ENCODE results near the gene TMF1. TPM values are rescaled to one million over a fixed set of nuclear protein-coding genes. Genes with fewer than 3 reads are reported as not detected.

Gene TMF1
- polyA plus RNA-seq, 1 of the 3 experiments (the other 2 are of a cell fraction), result 3.2 TPM

GRCh38 chr3:69011096-69011730 lies 40.9 kb downstream of the TMF1 start (continued):
- TF ChIP-seq REST (IDR thresholded peaks at IDR 0.05; ENCODE audit: low read depth, low read length) (no peak), CTCF (IDR thresholded peaks at IDR 0.05) (no peak), EZH2phosphoT487 (IDR thresholded peaks at IDR 0.05; ENCODE audit: borderline replicate concordance, low read depth) (no peak), FOXJ3 (CRISPR knock-in tag; IDR thresholded peaks at IDR 0.05) (no peak), TAF1 (IDR thresholded peaks at IDR 0.05; ENCODE audit: borderline replicate concordance, low read depth, low read length) (no peak)
- TF ChIP-seq, protein P1, sequence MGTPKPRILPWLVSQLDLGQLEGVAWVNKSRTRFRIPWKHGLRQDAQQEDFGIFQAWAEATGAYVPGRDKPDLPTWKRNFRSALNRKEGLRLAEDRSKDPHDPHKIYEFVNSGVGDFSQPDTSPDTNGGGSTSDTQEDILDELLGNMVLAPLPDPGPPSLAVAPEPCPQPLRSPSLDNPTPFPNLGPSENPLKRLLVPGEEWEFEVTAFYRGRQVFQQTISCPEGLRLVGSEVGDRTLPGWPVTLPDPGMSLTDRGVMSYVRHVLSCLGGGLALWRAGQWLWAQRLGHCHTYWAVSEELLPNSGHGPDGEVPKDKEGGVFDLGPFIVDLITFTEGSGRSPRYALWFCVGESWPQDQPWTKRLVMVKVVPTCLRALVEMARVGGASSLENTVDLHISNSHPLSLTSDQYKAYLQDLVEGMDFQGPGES (IDR thresholded peaks at IDR 0.05; ENCODE audit: low read depth, low read length), result no peak

- H3K27me3 ChIP-seq (ENCODE audit: insufficient read depth), result no peaks in the 10 kb centered on the region
- no peak for DNase-seq
- H3K79me2 ChIP-seq (ENCODE audit: insufficient read depth), result peaks cover 3% of the 10 kb centered on the region; the same call in 1 of the 2 replicates
- no peaks in the 10 kb centered on the region for H3K9me3 ChIP-seq
- H3K36me3 ChIP-seq (replicated peaks in 1 of 2; ENCODE audit: control insufficient read depth in 1 of 2, insufficient read depth in 2 of 2, low read length in 1 of 2), result peaks cover 10 to 44% of the 10 kb centered on the region in 2 experiments
- peaks cover 9% of the 10 kb centered on the region for H3F3A ChIP-seq (replicated peaks; ENCODE audit: insufficient read depth)
- POLR2A ChIA-PET, result no interaction called here
- no peaks in the 10 kb centered on the region for H3K9me2 ChIP-seq
- WGBS (ENCODE audit: low lambda C conversion rate), result 81% methylated on average over 3 of the region's 3 CpGs
- H3K9ac ChIP-seq, result no peak overlapping the region
- no peak overlapping the region for H3K4me3 ChIP-seq (ENCODE audit: low read depth in 2 of 2, low read length in 1 of 2)
- no peak overlapping the region for H3K27ac ChIP-seq (ENCODE audit: low read depth in 2 of 2, low read length in 1 of 2)
- H3K4me2 ChIP-seq, result no peak overlapping the region
- H2AFZ ChIP-seq (ENCODE audit: low read depth), result no peak overlapping the region
- CTCF ChIA-PET, result no interaction called here
- H4K20me1 ChIP-seq (ENCODE audit: insufficient read depth), result no peaks in the 10 kb centered on the region
- H3K4me1 ChIP-seq (ENCODE audit: control insufficient read depth in 1 of 2, insufficient read depth in 2 of 2, low read depth in 1 of 2, low read length in 1 of 2), result peaks cover 0 to 15% of the 10 kb centered on the region in 2 experiments; a peak in 3 of 4 replicates
- TF ChIP-seq SIN3A (IDR thresholded peaks at IDR 0.05; ENCODE audit: borderline replicate concordance, low read depth, low read length) (no peak), CTCF (IDR thresholded peaks at IDR 0.05) (no peak), ZBTB33 (IDR thresholded peaks at IDR 0.05; ENCODE audit: borderline replicate concordance, low read depth) (no peak), TCF12 (IDR thresholded peaks at IDR 0.05) (no peak), GABPA (IDR thresholded peaks at IDR 0.05; ENCODE audit: low read depth) (no peak), RAD21 (IDR thresholded peaks at IDR 0.05; ENCODE audit: low read length) (no peak), TEAD4 (IDR thresholded peaks at IDR 0.05; ENCODE audit: borderline replicate concordance, insufficient read depth) (no peak), RXRA (IDR thresholded peaks at IDR 0.05; ENCODE audit: borderline replicate concordance, low read depth) (no peak), RCOR1 (IDR thresholded peaks at IDR 0.05; ENCODE audit: low read length) (no peak), TAF1 (IDR thresholded peaks at IDR 0.05; ENCODE audit: borderline replicate concordance, low read depth, low read length) (no peak)
- TF ChIP-seq, protein P1 (IDR thresholded peaks at IDR 0.05; ENCODE audit: low read depth, low read length), result no peak
Observed at GRCh38 chr3:69009559-69010410, 42.3 kb downstream of the TMF1 start.
